ENCODE results near the gene ARMH3. TPM values are rescaled to one million over a fixed set of nuclear protein-coding genes. Genes with fewer than 3 reads are reported as not detected.

ARMH3 gene
- total RNA-seq, 1 experiment from 2014 or later, result 12.8 TPM

DNA sequence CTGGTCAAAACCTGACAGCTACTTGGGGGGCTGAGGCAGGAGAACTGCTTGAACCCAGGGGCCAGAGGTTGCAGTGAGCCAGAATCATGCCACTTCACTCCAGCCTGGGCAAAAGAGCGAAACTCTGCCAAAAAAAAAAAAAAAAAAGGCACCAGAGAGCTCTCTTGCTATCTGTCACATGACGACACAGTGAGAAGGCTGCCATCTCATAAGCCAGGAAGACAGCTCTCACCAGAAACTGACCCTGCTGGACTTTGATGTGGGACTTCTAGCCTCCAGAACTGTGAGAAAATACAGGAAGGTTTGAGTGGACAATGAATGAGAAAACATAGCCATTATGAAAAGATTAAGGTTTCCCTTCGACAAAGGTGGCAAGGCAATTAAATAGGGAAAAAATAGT, 161.2 kb downstream of the ARMH3 start:
- Histone ChIP-seq H3F3A (ENCODE audit: insufficient read depth, low read depth) (no peaks in the 10 kb centered on the region), H3K9me2 (ENCODE audit: insufficient read depth) (no peaks in the 10 kb centered on the region), H3K27ac (no peak overlapping the region), H2AFZ (no peak overlapping the region), H3K36me3 (ENCODE audit: low read depth) (no peaks in the 10 kb centered on the region), H3K9me3 (ENCODE audit: insufficient read depth, low read depth) (no peaks in the 10 kb centered on the region), H3K4me3 (no peak overlapping the region), H3K4me2 (no peak overlapping the region), H3K79me2 (ENCODE audit: low read depth) (no peaks in the 10 kb centered on the region), H3K4me1 (replicated peaks; ENCODE audit: insufficient read depth) (no peaks in the 10 kb centered on the region), H4K20me1 (ENCODE audit: insufficient read depth) (no peaks in the 10 kb centered on the region), H3K27me3 (ENCODE audit: insufficient read depth, low read depth) (no peaks in the 10 kb centered on the region)
- intact Hi-C loops (cut with micrococcal nuclease; ENCODE audit: unreplicated experiment), result no loop called here
- CTCF ChIA-PET, result no interaction called here
- DNase-seq, result no peak
- BruUV-seq (replicated peaks), result no TSS peak
- POLR2A ChIA-PET (ENCODE audit: unreplicated experiment), result no interaction called here
- TF ChIP-seq, protein P1, sequence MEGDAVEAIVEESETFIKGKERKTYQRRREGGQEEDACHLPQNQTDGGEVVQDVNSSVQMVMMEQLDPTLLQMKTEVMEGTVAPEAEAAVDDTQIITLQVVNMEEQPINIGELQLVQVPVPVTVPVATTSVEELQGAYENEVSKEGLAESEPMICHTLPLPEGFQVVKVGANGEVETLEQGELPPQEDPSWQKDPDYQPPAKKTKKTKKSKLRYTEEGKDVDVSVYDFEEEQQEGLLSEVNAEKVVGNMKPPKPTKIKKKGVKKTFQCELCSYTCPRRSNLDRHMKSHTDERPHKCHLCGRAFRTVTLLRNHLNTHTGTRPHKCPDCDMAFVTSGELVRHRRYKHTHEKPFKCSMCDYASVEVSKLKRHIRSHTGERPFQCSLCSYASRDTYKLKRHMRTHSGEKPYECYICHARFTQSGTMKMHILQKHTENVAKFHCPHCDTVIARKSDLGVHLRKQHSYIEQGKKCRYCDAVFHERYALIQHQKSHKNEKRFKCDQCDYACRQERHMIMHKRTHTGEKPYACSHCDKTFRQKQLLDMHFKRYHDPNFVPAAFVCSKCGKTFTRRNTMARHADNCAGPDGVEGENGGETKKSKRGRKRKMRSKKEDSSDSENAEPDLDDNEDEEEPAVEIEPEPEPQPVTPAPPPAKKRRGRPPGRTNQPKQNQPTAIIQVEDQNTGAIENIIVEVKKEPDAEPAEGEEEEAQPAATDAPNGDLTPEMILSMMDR (conservative IDR thresholded peaks at IDR 0.05), result no peak
- TF ChIP-seq EZH2 (IDR thresholded peaks at IDR 0.05; ENCODE audit: low read depth), result no peak

DNA sequence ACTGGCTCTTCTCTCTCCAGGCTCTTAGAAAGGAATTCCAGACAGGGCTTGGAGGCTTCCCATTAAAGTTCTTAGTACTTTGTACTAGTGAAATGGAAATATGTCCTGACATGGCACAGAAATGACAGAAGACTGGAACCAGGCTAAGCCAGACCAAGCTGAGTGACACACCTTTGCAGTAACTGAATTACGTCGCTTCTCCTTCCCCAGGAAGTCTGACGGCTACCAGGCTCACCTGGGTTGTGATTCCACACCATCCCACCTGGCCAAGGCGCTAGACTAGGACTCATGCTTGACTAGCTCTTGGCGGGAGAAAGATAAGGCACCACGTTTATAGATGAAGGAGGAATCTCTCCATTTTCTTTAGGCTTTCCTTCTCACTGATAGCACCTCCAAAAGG, 161.7 kb downstream of the ARMH3 start:
- POLR2A ChIA-PET (ENCODE audit: unreplicated experiment), result no interaction called here
- Histone ChIP-seq H3K27me3 (ENCODE audit: insufficient read depth, low read depth) (no peaks in the 10 kb centered on the region), H2AFZ (no peak overlapping the region), H3K4me1 (replicated peaks; ENCODE audit: insufficient read depth) (no peaks in the 10 kb centered on the region), H3K27ac (no peak overlapping the region), H3F3A (ENCODE audit: insufficient read depth, low read depth) (no peaks in the 10 kb centered on the region), H3K79me2 (ENCODE audit: low read depth) (no peaks in the 10 kb centered on the region), H3K4me2 (no peak overlapping the region), H4K20me1 (ENCODE audit: insufficient read depth) (no peaks in the 10 kb centered on the region), H3K36me3 (ENCODE audit: low read depth) (no peaks in the 10 kb centered on the region), H3K9me2 (ENCODE audit: insufficient read depth) (no peaks in the 10 kb centered on the region), H3K9me3 (ENCODE audit: insufficient read depth, low read depth) (no peaks in the 10 kb centered on the region), H3K4me3 (no peak overlapping the region)
- CTCF ChIA-PET, result no interaction called here
- intact Hi-C loops (cut with micrococcal nuclease; ENCODE audit: unreplicated experiment), result no loop called here
- DNase-seq, result no peak
- no TSS peak for BruUV-seq (replicated peaks)
- TF ChIP-seq EZH2 (IDR thresholded peaks at IDR 0.05; ENCODE audit: low read depth), result no peak
- TF ChIP-seq, protein P1 (conservative IDR thresholded peaks at IDR 0.05), result no peak

DNA sequence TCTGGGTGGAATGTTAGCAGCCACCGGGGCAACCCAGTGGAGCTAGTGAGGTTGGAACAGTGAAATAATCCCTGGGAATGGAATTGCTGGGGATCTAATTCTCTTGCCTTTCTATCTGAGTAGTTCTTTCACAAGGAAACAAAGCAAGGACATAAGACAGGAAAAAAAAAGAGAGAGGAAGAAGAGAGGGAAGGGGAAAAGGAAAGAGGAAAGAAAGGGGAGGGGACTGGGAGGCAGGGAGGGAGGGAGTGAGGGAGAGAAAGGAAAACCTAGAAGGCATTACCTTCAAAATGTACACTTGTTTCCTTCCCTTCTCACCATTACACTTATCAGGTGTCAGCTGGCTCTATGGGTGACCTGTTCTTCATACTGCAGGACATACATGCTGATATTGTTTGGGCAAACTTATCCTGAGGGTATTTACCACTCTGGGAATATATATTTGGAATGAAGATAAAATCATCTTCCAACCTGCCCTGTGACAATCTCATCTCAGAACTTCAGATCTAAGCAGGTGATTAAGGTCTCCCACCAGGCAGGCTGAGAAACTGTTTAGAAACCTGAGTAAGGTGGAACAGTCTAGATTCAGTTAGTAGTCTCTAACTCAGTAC, 162.4 kb downstream of the ARMH3 start:
- intact Hi-C loops (cut with micrococcal nuclease; ENCODE audit: unreplicated experiment), result no loop called here
- Histone ChIP-seq H3K9me2 (ENCODE audit: insufficient read depth) (no peaks in the 10 kb centered on the region), H3K79me2 (ENCODE audit: low read depth) (no peaks in the 10 kb centered on the region), H3K4me1 (replicated peaks; ENCODE audit: insufficient read depth) (no peaks in the 10 kb centered on the region), H3F3A (ENCODE audit: insufficient read depth, low read depth) (no peaks in the 10 kb centered on the region), H3K9me3 (ENCODE audit: insufficient read depth, low read depth) (no peaks in the 10 kb centered on the region), H3K4me2 (no peak overlapping the region), H3K36me3 (ENCODE audit: low read depth) (no peaks in the 10 kb centered on the region), H3K27ac (no peak overlapping the region), H2AFZ (no peak overlapping the region), H3K27me3 (ENCODE audit: insufficient read depth, low read depth) (no peaks in the 10 kb centered on the region), H3K4me3 (no peak overlapping the region), H4K20me1 (ENCODE audit: insufficient read depth) (no peaks in the 10 kb centered on the region)
- DNase-seq, result no peak
- POLR2A ChIA-PET (ENCODE audit: unreplicated experiment), result no interaction called here
- BruUV-seq (replicated peaks), result no TSS peak
- TF ChIP-seq, protein P1 (conservative IDR thresholded peaks at IDR 0.05), result no peak
- no peak for TF ChIP-seq EZH2 (IDR thresholded peaks at IDR 0.05; ENCODE audit: low read depth)
- CTCF ChIA-PET, result no interaction called here

Data from PC-9 (cell line).